GM18499 (cell line): ENCODE measurements around the gene MAD1L1.
"Not testable (repeated sequence)": the region's sequence is repeated elsewhere in the genome, so short reads cannot be mapped to it uniquely, and the experiment has no call there.

Experiments
- ATAC-seq: cut with Tn5 transposase; IDR thresholded peaks from one replicate; pipeline ENCODE4 v1.9.1; 2021; ENCODE audit warnings: moderate number of reproducible peaks; ENCODE audit not compliant: insufficient read depth, unreplicated experiment

Gene MAD1L1

DNA sequence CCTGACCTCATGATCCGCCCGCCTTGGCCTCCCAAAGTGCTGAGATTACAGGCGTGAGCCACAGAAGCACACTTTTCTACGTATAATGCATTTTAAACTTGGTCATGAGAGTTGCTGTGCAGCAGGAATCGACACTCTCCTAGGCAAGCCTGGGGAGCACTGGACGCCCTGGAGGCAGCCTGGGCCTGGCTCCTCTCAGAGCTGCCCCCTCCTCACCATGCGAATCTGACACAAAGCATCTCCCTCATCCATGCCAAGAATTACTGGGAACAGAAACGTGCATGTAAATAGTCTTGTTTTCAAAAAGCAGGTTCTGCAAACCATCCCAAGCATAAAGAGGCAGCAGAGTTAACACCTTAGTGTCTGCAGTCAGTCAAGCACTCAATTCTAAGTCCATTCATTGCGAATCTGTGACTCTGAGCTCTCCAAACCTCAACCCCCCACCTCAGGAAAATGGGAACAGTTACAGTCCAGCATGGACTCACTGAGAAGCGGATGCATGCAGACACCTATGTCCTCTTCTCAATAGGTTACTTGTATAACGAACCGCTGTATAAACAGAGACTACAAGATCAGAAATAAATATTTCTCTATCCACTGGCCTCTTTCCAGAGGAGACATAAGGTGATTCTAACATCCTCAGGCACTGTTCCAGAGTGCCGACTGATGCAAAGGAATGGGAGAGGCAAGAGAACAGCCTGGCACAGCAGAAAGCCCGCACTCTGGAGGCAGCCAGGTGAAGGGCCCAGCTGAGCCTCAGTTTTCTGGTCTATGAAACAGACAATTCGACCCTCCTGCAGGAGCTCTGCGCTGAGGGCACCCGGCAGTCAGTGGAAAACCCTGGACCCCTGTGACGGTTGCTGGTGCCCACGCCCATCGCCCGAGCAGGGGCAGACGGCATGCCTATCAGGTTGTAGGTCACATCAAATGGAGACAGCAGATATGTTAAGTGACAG lies 68.9 kb downstream of the MAD1L1 start:
- ATAC-seq: no peak

DNA sequence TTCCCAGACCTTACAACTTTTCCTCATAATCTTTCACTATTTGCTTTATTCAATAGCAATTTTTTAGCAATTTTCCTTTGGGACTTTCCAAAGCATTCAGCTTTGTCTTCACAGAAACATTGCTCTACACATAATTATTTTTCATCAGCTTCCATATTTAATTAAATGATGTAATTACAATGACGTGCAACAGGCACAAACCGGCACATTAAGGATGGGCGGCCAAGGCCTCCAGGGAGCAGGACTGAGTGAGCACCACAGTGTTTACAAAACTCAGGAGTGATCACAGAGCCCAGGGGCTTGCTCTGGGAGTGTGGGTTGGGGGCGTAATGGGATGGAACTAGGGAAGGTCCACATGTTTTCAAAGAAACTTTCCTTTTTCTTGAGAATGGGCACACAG lies 69.8 kb downstream of the MAD1L1 start:
- no peak for ATAC-seq

DNA sequence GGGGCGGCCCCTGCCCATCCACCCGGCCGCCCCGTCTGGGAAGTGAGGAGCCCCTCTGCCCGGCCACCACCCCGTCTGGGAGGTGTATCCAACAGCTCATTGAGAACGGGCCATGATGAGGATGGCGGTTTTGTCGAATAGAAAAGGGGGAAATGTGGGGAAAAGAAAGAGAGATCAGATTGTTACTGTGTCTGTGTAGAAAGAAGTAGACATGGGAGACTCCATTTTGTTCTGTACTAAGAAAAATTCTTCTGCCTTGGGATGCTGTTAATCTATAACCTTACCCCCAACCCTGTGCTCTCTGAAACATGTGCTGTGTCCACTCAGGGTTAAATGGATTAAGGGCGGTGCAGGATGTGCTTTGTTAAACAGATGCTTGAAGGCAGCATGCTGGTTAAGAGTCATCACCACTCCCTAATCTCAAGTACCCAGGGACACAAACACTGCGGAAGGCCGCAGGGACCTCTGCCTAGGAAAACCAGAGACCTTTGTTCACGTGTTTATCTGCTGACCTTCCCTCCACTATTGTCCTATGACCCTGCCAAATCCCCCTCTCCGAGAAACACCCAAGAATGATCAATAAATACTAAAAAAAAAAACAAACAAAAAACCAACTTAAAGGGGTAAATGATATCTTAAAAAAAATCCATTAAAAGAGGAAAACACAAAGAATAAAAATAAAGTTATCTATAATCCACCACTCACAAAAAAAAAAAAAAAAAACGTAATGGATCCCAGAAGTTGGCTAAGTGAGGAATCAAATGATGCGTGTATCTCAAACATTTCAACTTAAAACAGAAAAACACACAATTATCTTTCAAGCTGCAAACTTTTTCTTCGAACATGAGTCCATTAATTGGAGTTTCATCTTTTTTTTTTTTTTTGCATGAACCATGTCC lies 70.5 kb downstream of the MAD1L1 start:
- ATAC-seq: not testable (repeated sequence)

DNA sequence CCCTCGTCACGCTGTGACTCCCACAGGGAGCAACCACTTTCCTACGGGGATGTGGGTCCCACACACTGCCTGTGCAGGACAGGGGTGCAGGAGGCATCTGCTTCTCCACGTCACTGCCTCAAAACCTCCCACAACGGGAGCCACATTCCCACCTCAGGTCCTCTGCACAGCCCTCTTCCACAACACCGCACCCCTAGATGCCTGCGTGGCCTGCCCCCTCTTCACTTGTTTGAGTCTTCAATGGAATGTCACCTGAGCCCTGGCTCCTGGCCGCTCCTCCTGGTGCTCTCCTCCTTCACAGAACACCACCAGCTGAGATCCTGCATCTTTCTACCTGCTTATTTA lies 73.6 kb downstream of the MAD1L1 start:
- no peak for ATAC-seq

DNA sequence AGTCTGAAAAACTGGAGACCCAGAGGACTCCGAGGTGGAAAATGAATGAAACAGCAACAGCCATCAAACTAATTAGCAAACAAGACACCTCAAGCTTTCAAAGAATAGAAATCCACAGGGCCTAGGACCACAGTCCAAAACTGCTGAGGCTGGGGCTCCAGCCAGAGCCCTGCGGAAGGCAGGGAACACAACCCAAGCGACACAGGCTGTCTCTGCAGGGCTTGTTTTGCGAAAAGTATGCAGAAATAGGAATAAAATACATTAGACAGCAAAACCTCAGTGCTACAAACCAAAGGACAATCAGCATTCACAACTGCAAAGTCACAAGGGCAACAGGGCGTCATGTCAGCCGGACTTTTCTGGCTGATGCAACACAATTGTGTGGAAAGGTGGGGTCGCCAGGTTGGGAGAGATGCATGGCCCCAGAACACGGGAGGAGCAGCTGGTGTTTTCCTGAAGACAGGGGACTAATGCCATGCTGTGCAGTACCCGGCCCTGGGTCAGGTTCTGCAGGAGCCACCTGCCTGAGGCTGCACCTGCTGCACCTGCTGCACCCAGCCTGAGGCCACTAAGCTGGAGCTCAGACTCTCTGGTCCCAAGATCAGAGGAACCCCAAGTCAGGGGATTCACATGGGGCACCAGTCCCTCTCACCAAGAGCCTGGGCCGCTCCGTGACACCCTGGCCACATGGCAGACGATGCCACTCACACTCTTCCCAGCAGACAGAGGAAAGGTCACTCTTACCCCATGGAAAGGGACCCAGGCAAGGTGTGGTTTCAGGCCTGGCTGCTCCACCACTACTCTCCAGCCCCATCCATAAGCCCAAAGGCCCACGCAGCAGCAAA lies 74.2 kb downstream of the MAD1L1 start:
- ATAC-seq: no peak

DNA sequence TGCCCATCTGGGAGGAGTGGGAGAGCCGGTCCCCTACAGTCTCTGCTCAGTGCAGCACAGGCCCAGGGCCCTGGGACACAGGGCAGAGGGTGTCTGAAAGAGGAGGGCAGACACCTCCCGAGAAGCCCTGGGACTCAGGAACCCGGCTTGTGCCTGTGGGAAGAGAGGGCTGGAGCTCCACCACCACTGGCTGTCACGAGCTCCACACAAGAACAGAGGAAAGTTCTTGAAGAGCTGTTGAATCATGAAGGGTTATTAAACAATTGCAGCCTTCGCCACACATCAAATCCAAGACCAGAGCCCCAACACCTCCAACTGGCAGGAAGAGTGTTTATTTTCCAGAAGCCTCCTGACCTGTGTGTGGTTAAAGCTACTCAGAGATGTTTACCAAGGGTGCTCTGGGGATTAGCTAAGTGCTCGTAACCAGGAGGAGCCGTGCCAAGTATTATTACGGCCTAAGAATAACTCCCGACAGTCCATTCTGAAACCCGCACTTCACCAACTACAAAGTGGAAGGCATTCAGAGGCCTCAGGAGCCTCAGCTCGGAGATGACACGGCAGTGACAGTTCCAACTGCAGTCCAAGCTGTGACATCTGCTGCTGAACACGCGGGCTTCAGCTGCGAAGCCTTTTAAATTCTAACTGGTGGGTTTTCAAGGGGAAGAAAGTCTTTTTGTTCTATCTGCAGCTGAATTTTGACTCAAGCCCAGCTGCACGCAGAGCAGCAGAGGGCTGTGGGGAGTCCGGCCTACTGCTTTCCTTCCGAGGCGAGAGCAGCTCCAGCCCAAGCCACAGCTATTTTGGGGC lies 75.1 kb downstream of the MAD1L1 start:
- no peak for ATAC-seq

DNA sequence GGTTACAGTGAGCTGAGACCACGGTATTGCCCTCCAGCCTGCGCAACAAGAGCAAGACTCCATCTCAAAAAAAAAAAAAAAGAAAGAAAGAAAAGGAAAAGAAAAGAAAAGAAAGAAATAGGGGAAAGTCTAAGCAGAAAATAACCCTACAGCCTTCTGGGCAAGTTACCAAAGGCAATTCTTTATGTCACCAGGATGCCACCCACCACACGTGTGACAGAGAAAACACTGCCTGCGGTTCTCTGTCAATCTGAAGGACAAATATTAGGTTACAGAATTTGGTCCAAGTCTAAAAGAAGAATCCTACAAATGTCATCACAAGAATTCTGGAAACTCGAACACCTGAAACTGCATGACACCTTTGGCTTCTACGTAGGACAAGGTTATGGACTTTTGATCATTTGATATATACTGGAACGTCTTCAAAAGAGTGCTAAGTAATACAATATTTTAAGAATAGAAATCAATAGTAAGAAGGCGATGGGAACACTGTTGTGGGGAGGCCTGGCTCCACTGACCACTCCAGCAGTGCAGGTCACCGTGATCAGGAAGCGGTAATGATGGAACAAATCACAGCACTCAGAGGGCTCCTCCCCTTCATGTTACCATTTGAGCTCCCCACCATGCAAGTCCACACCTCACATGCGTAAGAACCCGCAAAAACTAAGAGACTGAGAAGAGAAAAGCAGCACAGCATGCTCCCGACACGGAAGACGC lies 75.8 kb downstream of the MAD1L1 start:
- ATAC-seq: no peak

DNA sequence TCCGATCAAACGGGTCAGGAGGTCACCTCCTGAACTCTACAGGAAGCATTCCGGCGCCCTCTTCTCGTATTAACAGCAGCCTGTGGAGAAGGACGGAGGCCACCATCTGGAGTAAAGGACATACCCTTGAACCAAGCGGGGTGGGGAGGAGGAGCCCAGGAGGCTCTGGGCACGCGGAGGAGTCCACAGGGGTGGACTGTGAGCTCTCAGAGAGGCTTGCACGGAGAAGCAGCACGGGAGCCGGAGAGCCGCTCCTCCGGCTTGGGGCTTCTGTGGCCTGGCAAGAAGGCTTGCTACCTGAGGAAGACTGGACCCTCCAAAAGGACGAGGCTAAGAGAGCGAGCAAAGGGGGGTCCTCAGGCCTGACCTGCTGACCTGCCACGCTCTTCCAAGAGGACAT lies 77.9 kb downstream of the MAD1L1 start:
- no peak for ATAC-seq

DNA sequence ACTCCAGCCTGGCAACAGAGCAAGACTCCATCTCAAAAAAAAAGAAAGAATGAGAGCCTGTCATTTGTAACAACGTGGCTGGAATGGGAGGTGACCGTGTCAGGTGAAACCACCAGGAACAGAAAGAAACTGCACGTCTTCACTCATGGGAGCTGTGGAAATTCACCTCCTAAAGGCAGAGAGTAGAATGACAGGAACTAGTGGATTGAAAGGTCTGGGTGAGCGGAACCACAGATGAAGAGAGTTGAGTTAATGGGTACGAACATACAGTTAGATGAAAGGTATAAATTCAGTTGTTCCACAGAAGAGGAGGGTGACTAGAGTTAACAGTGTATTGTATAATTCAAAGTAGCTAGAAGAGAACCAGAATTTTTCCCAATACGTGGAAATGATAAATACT lies 78.6 kb downstream of the MAD1L1 start:
- no peak for ATAC-seq

DNA sequence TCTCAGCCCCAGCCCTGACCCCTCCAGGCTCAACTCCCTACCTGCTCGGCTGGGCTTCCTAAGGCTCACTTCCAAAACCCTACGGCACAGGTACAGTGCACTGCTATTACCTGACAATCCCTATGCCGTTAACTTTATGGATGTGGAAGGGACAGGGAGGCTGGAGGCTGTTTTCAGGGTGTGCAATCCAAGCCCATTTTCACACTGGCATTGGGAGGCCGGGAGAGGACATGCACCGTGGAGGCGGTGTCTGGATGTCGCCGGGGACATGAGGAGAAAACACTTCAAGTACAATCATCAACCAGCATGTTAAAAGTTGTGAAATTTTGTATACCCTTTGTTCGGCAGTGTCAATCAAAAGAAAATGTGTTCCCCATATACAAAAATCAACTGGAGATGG lies 80.1 kb downstream of the MAD1L1 start:
- no peak for ATAC-seq

DNA sequence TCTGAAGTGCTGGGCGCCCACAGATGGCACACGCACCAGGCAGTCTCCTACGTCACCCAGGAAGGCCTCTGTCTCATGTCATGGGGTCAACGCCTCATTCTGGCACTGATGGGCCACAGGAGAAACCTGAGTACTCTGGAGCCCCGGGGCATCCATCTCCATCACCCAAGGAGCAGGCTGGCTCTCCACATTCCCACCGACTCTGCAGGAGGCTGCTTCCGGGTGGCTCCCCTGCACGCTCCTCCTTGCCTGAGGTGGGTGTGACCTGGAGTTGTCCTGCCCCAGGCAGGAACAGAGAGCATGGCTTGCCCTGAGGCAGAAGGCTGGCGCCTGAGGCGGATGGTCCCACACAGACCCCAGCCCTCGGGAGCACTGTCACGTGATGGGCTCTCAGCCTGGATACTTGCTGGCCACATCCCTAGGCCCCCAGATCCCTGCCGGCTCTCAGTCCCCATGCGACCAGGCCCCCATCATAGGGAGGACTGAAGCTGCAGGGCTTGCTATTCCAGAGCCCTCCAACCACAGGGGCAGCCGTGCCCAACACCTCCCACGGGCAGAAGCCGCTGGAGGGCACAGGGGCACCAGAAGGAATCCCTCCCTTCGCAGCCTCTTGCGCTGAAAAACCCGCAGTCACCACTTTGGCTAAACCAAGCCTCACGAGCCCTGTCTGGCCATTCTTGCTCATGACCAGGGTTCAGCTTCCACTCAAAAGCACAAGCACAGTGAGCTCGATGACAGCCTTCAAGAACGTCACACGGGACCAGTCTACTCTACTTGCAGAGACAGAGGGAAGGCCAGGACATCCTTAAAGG lies 80.7 kb downstream of the MAD1L1 start:
- ATAC-seq: no peak

DNA sequence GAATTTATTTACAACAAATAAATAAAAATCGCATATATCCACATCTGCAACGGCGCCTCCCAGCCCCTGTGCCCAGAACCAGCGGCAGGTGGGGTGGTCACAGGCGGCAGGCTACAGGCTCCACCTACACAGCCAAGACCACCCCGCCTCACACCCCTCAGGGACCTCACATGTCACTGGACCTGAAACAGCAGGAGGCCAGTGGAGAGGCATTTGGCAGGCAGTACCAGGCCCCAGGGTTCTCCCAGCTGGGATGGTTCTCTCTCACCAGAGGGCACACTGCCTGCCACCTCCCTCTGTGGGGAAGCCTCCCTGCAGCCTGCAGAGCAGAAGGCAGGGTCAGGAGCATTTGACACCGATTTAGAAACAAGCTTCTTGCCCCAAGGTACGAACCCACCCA lies 81.5 kb downstream of the MAD1L1 start:
- ATAC-seq: no peak

DNA sequence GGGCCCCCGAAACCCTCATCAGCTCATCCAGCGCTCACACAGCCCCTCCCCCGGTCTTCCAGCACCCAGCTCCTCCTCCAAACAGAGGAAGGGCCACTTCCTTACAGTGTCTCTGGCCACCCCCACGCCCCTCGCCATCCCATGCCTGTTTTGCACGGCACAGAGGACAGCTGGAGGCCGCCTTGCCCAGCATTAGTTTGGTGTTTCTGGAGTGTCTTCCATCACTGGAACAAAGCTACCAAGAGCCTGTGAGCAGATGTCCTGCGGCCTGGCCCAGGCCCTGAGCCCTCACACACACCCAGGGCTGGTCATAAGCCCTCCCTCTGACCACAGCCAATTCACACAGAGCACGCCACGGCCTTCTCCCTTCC lies 82.3 kb downstream of the MAD1L1 start:
- no peak for ATAC-seq

DNA sequence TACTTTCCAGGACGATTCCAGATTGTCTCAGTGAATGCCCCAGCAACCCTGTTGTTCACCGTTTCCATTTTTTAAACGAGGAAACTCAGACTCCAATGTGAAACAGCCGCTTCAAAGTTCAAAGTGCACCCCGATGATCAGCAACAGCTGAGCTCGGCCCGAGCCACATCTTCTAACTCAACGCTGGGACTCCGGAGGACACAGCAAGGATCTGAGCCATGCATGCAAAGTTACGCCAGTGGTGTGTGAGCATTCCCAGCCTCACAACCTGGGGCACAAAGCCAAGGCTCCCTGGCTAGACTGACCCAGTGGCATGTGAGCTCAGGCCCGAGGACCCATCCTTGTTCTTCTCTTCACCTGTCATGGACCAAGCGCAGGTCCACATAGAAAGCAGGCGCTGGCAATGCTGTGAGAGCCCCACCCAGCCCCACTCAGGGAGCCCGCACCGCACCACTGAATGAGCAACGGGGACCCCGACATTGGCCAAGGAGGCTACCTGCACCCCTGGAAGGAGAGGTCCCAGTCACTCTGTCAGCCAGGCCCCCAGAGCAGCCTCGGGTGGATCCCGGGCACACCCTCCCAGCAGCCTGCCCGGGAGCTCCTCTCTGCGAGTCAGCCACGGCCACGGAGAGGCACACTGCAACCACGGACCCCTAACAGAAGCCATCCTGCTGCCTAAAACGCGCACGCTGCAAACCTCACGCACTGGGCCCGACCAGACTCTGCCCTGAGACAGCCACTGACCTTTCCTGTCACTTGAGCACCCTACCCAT lies 82.9 kb downstream of the MAD1L1 start:
- ATAC-seq: no peak

DNA sequence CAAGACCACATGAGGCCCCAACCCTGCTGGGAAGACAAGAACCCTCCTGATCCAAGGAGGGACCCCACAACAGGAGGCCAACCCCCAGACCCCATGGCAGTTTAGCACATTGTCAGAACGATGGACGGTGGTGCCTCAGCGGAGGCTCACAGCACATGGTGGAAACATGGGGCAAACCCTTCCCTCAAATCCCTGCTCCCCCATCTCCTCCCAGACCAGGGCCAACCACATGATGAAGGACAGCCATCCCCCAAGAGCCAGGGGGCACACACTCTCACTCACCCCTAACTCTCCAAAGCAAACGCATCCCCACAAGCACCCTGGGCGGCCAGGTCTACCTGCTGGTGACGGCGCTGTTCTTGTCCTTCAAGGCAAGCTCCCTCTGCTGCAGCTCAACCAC lies 83.9 kb downstream of the MAD1L1 start:
- ATAC-seq: no peak

DNA sequence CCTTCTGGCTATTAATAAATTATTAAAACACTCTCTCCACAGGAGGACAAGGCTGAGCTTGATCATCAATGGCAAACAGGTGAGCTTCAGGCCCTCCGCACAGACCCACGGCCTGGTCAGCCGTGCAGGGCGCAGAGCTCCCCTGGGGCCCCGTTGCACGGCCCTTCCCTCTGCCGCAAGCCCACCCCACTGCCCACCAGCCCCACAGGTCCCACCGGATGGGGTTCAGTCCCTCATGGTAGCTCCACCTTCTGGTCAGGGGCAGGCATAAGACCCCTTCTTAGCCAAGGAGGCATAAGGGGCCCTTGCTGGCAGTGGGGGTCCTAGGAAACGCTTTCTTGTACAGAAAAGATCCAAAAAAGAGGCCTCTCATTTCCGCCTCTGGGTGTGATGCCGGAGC lies 84.6 kb downstream of the MAD1L1 start:
- ATAC-seq: no peak

DNA sequence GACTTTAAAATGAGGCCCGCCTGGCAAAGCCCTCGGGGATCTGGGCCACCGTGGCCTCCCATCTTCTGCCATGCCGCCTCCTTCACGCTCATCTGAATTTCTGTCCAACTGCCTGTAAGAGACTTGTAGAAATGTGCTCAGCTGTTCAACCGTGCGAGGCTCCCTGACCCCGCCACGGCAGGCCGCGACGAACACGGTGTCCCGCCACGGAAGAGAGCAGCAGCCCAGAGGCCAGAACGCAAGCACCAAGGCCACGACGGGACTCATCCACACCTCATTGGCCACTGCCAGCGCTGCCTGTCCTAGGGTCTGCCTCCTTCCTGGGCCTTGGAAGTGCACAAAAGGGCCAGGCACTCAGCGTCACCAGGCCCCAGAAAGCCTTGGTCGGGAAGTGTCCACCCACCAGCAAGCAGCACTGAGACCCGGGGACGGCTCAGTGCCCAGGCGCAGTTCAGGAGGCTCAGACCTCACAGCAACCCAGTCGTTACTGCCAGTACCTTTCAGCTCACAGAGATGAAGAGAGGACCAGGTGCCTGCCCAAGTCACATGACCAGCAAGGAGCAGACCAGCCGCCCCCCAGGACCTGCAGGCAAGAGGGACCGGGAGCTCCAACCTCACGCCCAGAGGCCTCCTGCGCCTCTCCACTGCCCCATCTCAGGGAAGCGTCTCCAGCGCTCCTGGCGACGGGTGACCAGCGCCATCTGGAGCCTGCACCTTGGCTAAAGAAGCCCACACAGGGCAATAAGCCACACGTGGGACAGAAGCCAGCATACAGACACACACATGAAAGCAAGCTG lies 85.9 kb downstream of the MAD1L1 start:
- ATAC-seq: no peak
